H1 (cell line): ENCODE data around the gene LCNL1. TPM values are rescaled to one million over a fixed set of nuclear protein-coding genes. Genes with fewer than 3 reads are reported as not detected.

Experiments used
- CTCF ChIA-PET: fragments of 300-600 bp; sonication (Branson Sonifier 250); formaldehyde crosslinking; loops from one replicate; lab custom pipeline; 2021; ENCODE audit not compliant: partially characterized antibody; lab: Charles Lee
- POLR2A ChIA-PET: fragments of 300-600 bp; sonication (Branson Sonifier 250); formaldehyde crosslinking; loops from one replicate; lab custom pipeline; 2021; ENCODE audit warnings: inconsistent platforms; ENCODE audit not compliant: partially characterized antibody; lab: Charles Lee
- DNase-seq, 2 experiments: peaks; one replicate each; pipeline versions ENCODE4 v3.0.0 to v3.0.0-alpha.2; 2010 to 2022; ENCODE audit warnings: low spot score in 2 of 2, low read depth in 1 of 2, mixed read lengths in 1 of 2
- FAIRE-seq: peaks from 2 replicates; lab custom pipeline; 2011; peaks lifted over from hg19 to GRCh38; lab: Jason Lieb, UNC
- H2AFZ ChIP-seq: 2 replicates; pipeline ENCODE4 v1.8.1; 2012; ENCODE audit warnings: low read length, inconsistent platforms
- H2AK5ac ChIP-seq: 2 replicates; pipeline ENCODE4 v1.6.1; 2013; ENCODE audit warnings: low read depth, low read length
- H2BK120ac ChIP-seq: replicated peaks from 2 replicates; pipeline ENCODE3; 2013; ENCODE audit warnings: low read depth, low read length, inconsistent platforms
- H2BK12ac ChIP-seq: 2 replicates; pipeline ENCODE4 v1.6.1; 2013; ENCODE audit warnings: low read depth, low read length
- H2BK15ac ChIP-seq: 2 replicates; pipeline ENCODE4 v1.6.1; 2013; ENCODE audit warnings: low read length
- H2BK20ac ChIP-seq: 2 replicates; pipeline ENCODE4 v1.6.1; 2013; ENCODE audit warnings: low read length
- H2BK5ac ChIP-seq: 2 replicates; pipeline ENCODE4 v1.6.1; 2013; ENCODE audit warnings: low read depth, low read length
- H3K14ac ChIP-seq: 2 replicates; pipeline ENCODE4 v1.6.1; 2013; ENCODE audit warnings: inconsistent platforms; ENCODE audit not compliant: insufficient read length
- H3K18ac ChIP-seq: 2 replicates; pipeline ENCODE4 v1.6.1; 2013; ENCODE audit warnings: low read length; ENCODE audit errors: extremely low read depth
- H3K23ac ChIP-seq: 2 replicates; pipeline ENCODE4 v1.6.1; 2013; ENCODE audit warnings: inconsistent platforms; ENCODE audit not compliant: insufficient read length
- H3K23me2 ChIP-seq: 2 replicates; pipeline ENCODE4 v1.6.1; 2013; ENCODE audit warnings: low read depth, low read length
- H3K27ac ChIP-seq: 2 replicates; pipeline ENCODE4 v1.6.1; 2011; ENCODE audit warnings: low read depth, low read length, inconsistent platforms
- H3K27me3 ChIP-seq, 4 experiments: replicated peaks in 1 of 4; 1 replicate in 1 of 4; 2 replicates in 3 of 4; pipeline versions ENCODE4 v1.6.1 to v1.8.1; 2011 to 2013; ENCODE audit warnings: low read length in 3 of 4, mild to moderate bottlenecking in 3 of 4, inconsistent platforms in 2 of 4, mixed read lengths in 2 of 4, moderate library complexity in 1 of 4; ENCODE audit not compliant: control insufficient read depth in 3 of 4, insufficient read depth in 3 of 4; ENCODE audit errors: extremely low read depth in 1 of 4
- H3K36me3 ChIP-seq, 4 experiments: 2 replicates each; pipeline versions ENCODE4 v1.6.1 to v1.8.1; 2011 to 2013; ENCODE audit warnings: mild to moderate bottlenecking in 4 of 4, low read length in 3 of 4, moderate library complexity in 2 of 4, control low read depth in 1 of 4, inconsistent platforms in 1 of 4; ENCODE audit not compliant: insufficient read depth in 4 of 4, control insufficient read depth in 2 of 4
- H3K4ac ChIP-seq: replicated peaks from 2 replicates; pipeline ENCODE3; 2013; ENCODE audit warnings: low read length, low read depth, mixed read lengths, inconsistent platforms; ENCODE audit not compliant: insufficient read length
- H3K4me1 ChIP-seq, 4 experiments: replicated peaks in 1 of 4; 1 replicate in 1 of 4; 2 replicates in 3 of 4; pipeline versions ENCODE4 v1.6.1 to v1.8.1; 2011 to 2013; ENCODE audit warnings: low read length in 3 of 4, inconsistent platforms in 2 of 4, mixed read lengths in 1 of 4; ENCODE audit not compliant: insufficient read depth in 4 of 4, control insufficient read depth in 3 of 4
- H3K4me2 ChIP-seq, 2 experiments: 2 replicates each; pipeline versions ENCODE4 v1.6.1 to v1.8.1; 2011 to 2013; ENCODE audit warnings: low read depth in 2 of 2, low read length in 2 of 2, control low read depth in 1 of 2, inconsistent platforms in 1 of 2, mild to moderate bottlenecking in 1 of 2; ENCODE audit not compliant: insufficient read depth in 1 of 2
- H3K4me3 ChIP-seq, 4 experiments: fragments of 200-600, 300-600 bp in 1 of 4; sonication (generic), shearing (Covaris generic), sonication (Bioruptor Twin) in 1 of 4; 2 replicates each; pipeline versions ENCODE4 v1.5.1 to v1.8.1; 2011 to 2016; ENCODE audit warnings: low read length in 4 of 4, low read depth in 3 of 4, control low read depth in 2 of 4, inconsistent platforms in 2 of 4, mild to moderate bottlenecking in 2 of 4, mixed read lengths in 1 of 4, moderate library complexity in 1 of 4; ENCODE audit not compliant: insufficient read depth in 2 of 4; ENCODE audit errors: extremely low read depth in 1 of 4
- H3K56ac ChIP-seq: replicated peaks from 2 replicates; pipeline ENCODE3; 2013; ENCODE audit warnings: low read depth, mild to moderate bottlenecking, mixed read lengths, low read length, inconsistent platforms; ENCODE audit not compliant: insufficient read length
- H3K79me1 ChIP-seq: 2 replicates; pipeline ENCODE4 v1.6.1; 2013; ENCODE audit warnings: low read depth, low read length, control low read depth
- H3K79me2 ChIP-seq, 2 experiments: 2 replicates each; pipeline versions ENCODE4 v1.6.1 to v1.8.1; 2012 to 2013; ENCODE audit warnings: low read length in 2 of 2, mild to moderate bottlenecking in 2 of 2, inconsistent platforms in 1 of 2; ENCODE audit not compliant: insufficient read depth in 2 of 2, control insufficient read depth in 1 of 2
- H3K9ac ChIP-seq, 4 experiments: replicated peaks in 1 of 4; 1 replicate in 1 of 4; 2 replicates in 3 of 4; pipeline versions ENCODE4 v1.6.1 to v1.8.1; 2011 to 2013; ENCODE audit warnings: low read depth in 3 of 4, low read length in 3 of 4, control low read depth in 2 of 4, mild to moderate bottlenecking in 2 of 4, moderate library complexity in 2 of 4, inconsistent platforms in 1 of 4; ENCODE audit errors: extremely low read depth in 1 of 4
- H3K9me3 ChIP-seq, 2 experiments: 2 replicates each; pipeline versions ENCODE4 v1.6.1 to v1.8.1; 2012 to 2013; ENCODE audit warnings: mild to moderate bottlenecking in 2 of 2, moderate library complexity in 2 of 2, control low read depth in 1 of 2, inconsistent platforms in 1 of 2, low read depth in 1 of 2, low read length in 1 of 2, mixed read lengths in 1 of 2; ENCODE audit not compliant: insufficient read depth in 2 of 2
- H4K20me1 ChIP-seq, 2 experiments: replicated peaks in 1 of 2; 2 replicates each; pipeline versions ENCODE3 to v1.8.1; 2011 to 2013; ENCODE audit warnings: inconsistent platforms in 2 of 2, low read length in 2 of 2, mild to moderate bottlenecking in 1 of 2; ENCODE audit not compliant: insufficient read depth in 2 of 2, control insufficient read depth in 1 of 2
- H4K5ac ChIP-seq: 2 replicates; pipeline ENCODE4 v1.6.1; 2013; ENCODE audit warnings: low read length, low read depth, mixed read lengths, inconsistent platforms; ENCODE audit not compliant: insufficient read length
- H4K8ac ChIP-seq: 2 replicates; pipeline ENCODE4 v1.8.0; 2013; ENCODE audit warnings: mild to moderate bottlenecking, moderate library complexity, low read length, inconsistent platforms; ENCODE audit not compliant: insufficient read depth; ENCODE audit errors: extremely low read depth
- H4K91ac ChIP-seq: replicated peaks from 2 replicates; pipeline ENCODE3; 2013; ENCODE audit warnings: low read length, mixed read lengths, inconsistent platforms; ENCODE audit not compliant: insufficient read length
- BACH1 ChIP-seq: IDR thresholded peaks from 2 replicates; pipeline ENCODE4 v1.6.1; 2012; ENCODE audit warnings: low read length, improper control_type of control experiment
- EGR1 ChIP-seq: IDR thresholded peaks from 2 replicates; pipeline ENCODE4 v1.6.1; 2011; ENCODE audit warnings: low read depth, low read length, borderline replicate concordance
- EP300 ChIP-seq, 2 experiments: IDR thresholded peaks; 1 replicate in 1 of 2; 2 replicates in 1 of 2; pipeline ENCODE4 v1.6.1; 2011 to 2012; ENCODE audit warnings: low read depth in 2 of 2, low read length in 2 of 2, mild to moderate bottlenecking in 2 of 2, borderline replicate concordance in 1 of 2, inconsistent platforms in 1 of 2, moderate library complexity in 1 of 2
- JUND ChIP-seq: IDR thresholded peaks from 2 replicates; pipeline ENCODE4 v1.6.1; 2011; ENCODE audit warnings: mild to moderate bottlenecking, improper control_type of control experiment, low read length
- NRF1 ChIP-seq: IDR thresholded peaks from 2 replicates; pipeline ENCODE4 v1.6.1; 2011; ENCODE audit warnings: mild to moderate bottlenecking, low read depth, low read length, improper control_type of control experiment
- PHF8 ChIP-seq: fragments of 200-600 bp; sonication (generic); conservative IDR thresholded peaks from 2 replicates; pipeline ENCODE4 v1.7.1; 2012; ENCODE audit warnings: low read depth, mild to moderate bottlenecking, inconsistent platforms, low read length, moderate library complexity
- RAD21 ChIP-seq, 2 experiments: IDR thresholded peaks in 1 of 2; conservative IDR thresholded peaks in 1 of 2; 2 replicates each; pipeline ENCODE4 v1.6.1; 2011; ENCODE audit warnings: low read depth in 2 of 2, low read length in 2 of 2, improper control_type of control experiment in 1 of 2, inconsistent platforms in 1 of 2, mild to moderate bottlenecking in 1 of 2, moderate library complexity in 1 of 2
- RNF2 ChIP-seq: fragments of 200-900, 300-1000 bp; sonication (generic); IDR thresholded peaks from 2 replicates; pipeline ENCODE4 v1.7.1; 2016; ENCODE audit warnings: borderline replicate concordance, low read depth, mild to moderate bottlenecking, antibody characterized with exemption, low read length; ENCODE audit not compliant: poor library complexity, severe bottlenecking; ENCODE audit errors: missing control alignments
- SIN3A ChIP-seq, 2 experiments: IDR thresholded peaks in 1 of 2; conservative IDR thresholded peaks in 1 of 2; 2 replicates each; pipeline ENCODE4 v1.6.1; 2011 to 2012; ENCODE audit warnings: low read length in 2 of 2, improper control_type of control experiment in 1 of 2, low read depth in 1 of 2, mild to moderate bottlenecking in 1 of 2
- SRF ChIP-seq: IDR thresholded peaks from 2 replicates; pipeline ENCODE4 v1.6.1; 2011; ENCODE audit warnings: mild to moderate bottlenecking, low read depth, low read length, moderate library complexity
- YY1 ChIP-seq: IDR thresholded peaks from 2 replicates; pipeline ENCODE4 v1.6.1; 2011; ENCODE audit warnings: low read depth, mild to moderate bottlenecking, low read length
- WGBS, 2 experiments: shearing (Covaris generic) in 1 of 2; methylation state at CpG; one replicate each; pipeline versions ENCODE4 v1.1.6 to v1.1.7; 2013 to 2015; ENCODE audit warnings: low lambda C conversion rate in 2 of 2, mixed read lengths in 2 of 2, inconsistent platforms in 1 of 2, low coverage in 1 of 2, missing lambda C conversion rate in 1 of 2; ENCODE audit not compliant: insufficient replicate concordance in 2 of 2, insufficient coverage in 1 of 2, insufficient read length in 1 of 2; ENCODE audit errors: extremely low coverage in 1 of 2, missing lambda C conversion rate in 1 of 2; 5-methylcytosine and 5-hydroxymethylcytosine counted together
- polyA plus RNA-seq, 7 experiments: library from polyadenylated mRNA; depleted of rRNA in 3 of 7; stranded (reverse) in 5 of 7; unstranded in 2 of 7; fragments of >200 nt in 5 of 7; fragments of 200-250 nt in 2 of 7; gene quantifications; 1 replicate in 5 of 7; 2 replicates in 1 of 7; 4 replicates in 1 of 7; pipeline versions ENCODE4 v1.2.1 to v1.2.3, GENCODE V29; 2011 to 2013; ENCODE audit warnings: missing spikeins in 2 of 7, mixed read lengths in 2 of 7
- total RNA-seq: library from RNA; stranded (reverse); fragmentation: NEBNext Ultra II Directional; extraction: Animal tissue kit (Norgen Biotek cat#: 25700); gene quantifications from 2 replicates; pipeline ENCODE4 v1.2.1, GENCODE V29; 2021

LCNL1 gene
- total and polyA plus RNA-seq, 2 of the 8 experiments (the other 6 are each of a cell fraction or from before 2014, with no cell fraction given) = 0.11 TPM; not detected in 1

GRCh38 chr9:137011907-137012675 is 29.3 kb downstream of the LCNL1 start:
- ChIA-PET POLR2A (interaction anchor here (1.0 kb wide), 1 partner anchor 20 kb away, joined by 4 read pairs; the partner anchor contains the start of gene PAXX), CTCF (interaction anchor here (0.6 to 2.2 kb wide), 7 partner anchors 10 to 93 kb away, joined by 3 to 11 read pairs (median 5); no protein-coding TSS in a partner anchor)
- Histone ChIP-seq H4K20me1 (no peaks in the 10 kb centered on the region), H3K79me2 (no peaks in the 10 kb centered on the region), H2BK120ac (no peak overlapping the region), H3K4me2 (no peak overlapping the region), H3K4me3 (no peak overlapping the region), H3K36me3 (peaks cover 0 to 12% (median 0%) of the 10 kb centered on the region in 4 experiments; a peak in 1 of 8 replicates), H2AK5ac (no peak overlapping the region), H3K9me3 (peaks cover 0 to 25% of the 10 kb centered on the region in 2 experiments; a peak in 2 of 4 replicates), H3K27ac (no peak overlapping the region), H3K4me1 (peaks cover 0 to 4% (median under 1%) of the 10 kb centered on the region in 4 experiments; a peak in 2 of 7 replicates), H3K18ac (no peak overlapping the region), H2BK15ac (no peak overlapping the region), H2BK12ac (no peak overlapping the region), H4K8ac (no peak overlapping the region), H3K56ac (no peak overlapping the region), H3K9ac (no peak overlapping the region), H3K4ac (no peak overlapping the region), H4K5ac (no peak overlapping the region), H2BK20ac (no peak overlapping the region), H3K23me2 (no peaks in the 10 kb centered on the region; the same call in 1 of the 2 replicates), H2BK5ac (no peak overlapping the region), H3K27me3 (no peaks in the 10 kb centered on the region; a peak in 1 of 7 replicates), H3K23ac (no peak overlapping the region), H2AFZ (no peak overlapping the region), H3K14ac (no peak overlapping the region), H3K79me1 (no peaks in the 10 kb centered on the region), H4K91ac (no peak overlapping the region)
- FAIRE-seq = no peak
- DNase-seq = no peak
- 94% methylated on average over 21 of the region's 39 CpGs; no CpG with 5 or more reads in 1 of the 2 experiments for WGBS, 2 experiments
- TF ChIP-seq EGR1 (no peak), RAD21 (IDR thresholded peaks at IDR 0.05 in 1 of 2, conservative IDR thresholded peaks at IDR 0.05 in 1 of 2; ENCODE audit: low read depth in 2 of 2, low read length in 2 of 2) (no peak), SIN3A (conservative IDR thresholded peaks at IDR 0.05 in 1 of 2, IDR thresholded peaks at IDR 0.05 in 1 of 2; ENCODE audit: low read depth in 1 of 2, low read length in 2 of 2) (no peak), RNF2 (no peak), JUND (no peak), EP300 (IDR thresholded peaks at IDR 0.05; ENCODE audit: borderline replicate concordance in 1 of 2, low read depth in 2 of 2, low read length in 2 of 2) (no peak), SRF (no peak), BACH1 (no peak), PHF8 (no peak), NRF1 (no peak), YY1 (no peak)
